Testis (tissue), 3 donors: Measurements from ENCODE around the gene SEC16B. TPM values are rescaled to one million over a fixed set of nuclear protein-coding genes. Genes with fewer than 3 reads are reported as not detected.

ENCODE experiments used
- DNase-seq: peaks from one replicate; pipeline ENCODE4 v3.0.0-alpha.2; 2019
- H3K27ac ChIP-seq, 2 donors: fragments of 200-600 bp; sonication (generic); one replicate each; pipeline ENCODE4 v1.5.1; 2019
- H3K27me3 ChIP-seq: fragments of 200-600 bp; sonication (generic); one replicate; pipeline ENCODE4 v1.5.1; 2019
- H3K36me3 ChIP-seq: fragments of 200-600 bp; sonication (generic); one replicate; pipeline ENCODE4 v1.5.1; 2017; ENCODE audit warnings: low read depth; ENCODE audit errors: missing control alignments
- H3K4me1 ChIP-seq: fragments of 200-600 bp; sonication (generic); one replicate; pipeline ENCODE4 v1.5.1; 2019
- H3K4me3 ChIP-seq, 2 donors: fragments of 200-600 bp; sonication (generic); one replicate each; pipeline ENCODE4 v1.5.1; 2017 to 2019
- H3K9me3 ChIP-seq: fragments of 200-600 bp; sonication (generic); one replicate; pipeline ENCODE4 v1.5.1; 2017
- CTCF ChIP-seq, 3 experiments: fragments of 450-650 bp in 2 of 3; fragments of 200-600 bp in 1 of 3; sonication (generic) in 1 of 3; IDR thresholded peaks; one replicate each; pipeline ENCODE4 v1.5.1; 2016 to 2019; ENCODE audit warnings: antibody characterized with exemption in 3 of 3, mild to moderate bottlenecking in 2 of 3, moderate library complexity in 1 of 3
- POLR2A ChIP-seq: fragments of 450-650 bp; IDR thresholded peaks from one replicate; pipeline ENCODE4 v1.6.1; 2017; ENCODE audit warnings: antibody characterized with exemption, mild to moderate bottlenecking, moderate library complexity
- WGBS, 2 donors: methylation state at CpG; one replicate each; pipeline ENCODE4 v1.1.5; 2018; 5-methylcytosine and 5-hydroxymethylcytosine counted together
- intact Hi-C: fragments of 100-400 bp; cut with DNase I; formaldehyde crosslinking; loops from one replicate; pipeline ENCODE4 v1.15.1; 2023; ENCODE audit warnings: low total_unique reads
- polyA plus RNA-seq: library from polyadenylated mRNA; stranded (reverse); fragments of 350-450 nt; fragmentation: Illumina TruSeq; extraction: RNeasy Lipid Tissue Mini Kit (QIAGEN cat#74804); gene quantifications from one replicate; pipeline ENCODE4 v1.2.3, GENCODE V29; 2014; ENCODE audit warnings: low read depth, low replicate concordance; ENCODE audit not compliant: insufficient read depth
- total RNA-seq, 2 donors: library from RNA; depleted of rRNA; stranded (reverse); fragments of >200 nt; gene quantifications; one replicate each; pipeline ENCODE4 v1.2.3, GENCODE V29; 2016

SEC16B gene
- total and polyA plus RNA-seq, 3 donors from 2014 or later: 4.3 to 5.9 (median 4.8) TPM

DNA sequence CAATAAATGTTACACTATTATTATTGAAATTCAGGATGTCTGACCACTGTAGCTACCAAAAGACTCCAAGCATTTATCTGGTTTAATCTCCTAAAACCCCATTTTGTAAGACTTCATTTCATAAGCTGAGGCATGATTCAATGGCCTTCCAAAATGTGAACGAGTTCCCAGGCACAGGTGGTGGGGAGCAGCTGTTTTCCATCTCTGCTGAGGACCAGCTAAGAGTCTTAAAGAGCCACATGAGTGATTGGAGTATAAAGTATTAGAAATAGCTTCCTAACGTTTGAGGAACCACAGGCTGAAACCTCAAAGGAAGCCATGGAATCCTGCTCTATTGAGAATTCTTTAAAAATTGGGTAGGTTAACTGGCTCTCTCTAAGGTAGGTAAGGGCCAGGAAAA, 44.9 kb downstream of the SEC16B start:
- H3K4me1 ChIP-seq: no peaks in the 10 kb centered on the region
- WGBS, 2 donors: 46 to 47% methylated on average over 2 of the region's 2 CpGs
- no peak for TF ChIP-seq CTCF (IDR thresholded peaks at IDR 0.05)
- TF ChIP-seq POLR2A: no peak
- no peak overlapping the region for H3K4me3 ChIP-seq
- no peak for DNase-seq
- intact Hi-C loops: no loop called here
- H3K9me3 ChIP-seq: no peaks in the 10 kb centered on the region
- no peaks in the 10 kb centered on the region for H3K27me3 ChIP-seq
- no peaks in the 10 kb centered on the region for H3K36me3 ChIP-seq
- no peak overlapping the region for H3K27ac ChIP-seq

DNA sequence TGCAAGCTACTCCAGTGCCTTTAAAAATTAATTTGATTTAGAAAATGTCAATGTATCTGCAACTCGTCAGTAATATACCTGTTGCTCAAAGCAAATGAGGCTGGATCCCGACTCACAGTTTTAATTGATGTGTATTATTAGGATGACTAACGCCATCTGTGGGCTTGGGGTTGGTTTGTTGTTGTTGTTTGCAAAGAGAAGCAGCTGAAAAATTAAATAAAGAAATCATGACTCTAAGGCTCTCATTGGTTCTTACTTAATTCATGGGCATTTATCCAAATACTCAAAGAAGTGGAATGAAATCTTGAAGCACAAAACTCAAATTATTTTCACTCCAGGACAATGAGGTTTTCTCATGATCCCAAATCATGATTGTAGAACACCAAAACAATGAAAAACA, 46.4 kb downstream of the SEC16B start:
- TF ChIP-seq CTCF (IDR thresholded peaks at IDR 0.05) (no peak), POLR2A (no peak)
- intact Hi-C loops: no loop called here
- WGBS, 2 donors: 62 to 64% methylated on average over 3 of the region's 3 CpGs

GRCh38 chr1:177922209-177922608, 47.6 kb downstream of the SEC16B start:
- Histone ChIP-seq H3K36me3 (no peaks in the 10 kb centered on the region), H3K9me3 (no peaks in the 10 kb centered on the region), H3K27ac (no peak overlapping the region), H3K4me1 (no peaks in the 10 kb centered on the region), H3K4me3 (no peak overlapping the region), H3K27me3 (no peaks in the 10 kb centered on the region)
- DNase-seq: no peak
- TF ChIP-seq POLR2A (no peak), CTCF (IDR thresholded peaks at IDR 0.05) (peak in 1 of 3 experiments; percentile 18)
- 81 to 90% methylated on average over 3 of the region's 3 CpGs for WGBS, 2 donors
- intact Hi-C loops: no loop called here

More for the DNA sequence above, 46.4 kb downstream of the SEC16B start:
- no peak for DNase-seq
- Histone ChIP-seq H3K27ac (no peak overlapping the region), H3K9me3 (no peaks in the 10 kb centered on the region), H3K36me3 (no peaks in the 10 kb centered on the region), H3K4me3 (no peak overlapping the region), H3K27me3 (no peaks in the 10 kb centered on the region), H3K4me1 (no peaks in the 10 kb centered on the region)

DNA sequence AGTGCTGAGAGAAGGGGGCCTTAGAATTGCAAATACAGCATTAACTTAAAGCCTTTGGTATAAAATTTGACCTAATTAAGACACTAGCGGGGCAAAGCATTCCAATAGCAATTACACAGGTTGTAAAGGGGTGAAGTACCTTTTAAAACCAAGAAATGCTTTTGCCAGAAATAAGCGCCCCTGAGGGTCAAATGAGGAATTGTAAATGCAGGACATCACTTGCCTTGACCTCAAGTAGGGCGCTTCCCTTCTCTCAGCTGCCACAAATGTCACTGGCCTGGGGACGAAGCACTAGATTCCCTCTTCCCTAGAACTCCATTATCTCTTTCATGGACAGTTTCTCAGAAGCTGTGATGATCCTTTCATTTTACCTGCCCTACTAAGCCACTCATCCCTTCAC, 48.3 kb downstream of the SEC16B start:
- DNase-seq: no peak
- TF ChIP-seq POLR2A: no peak
- TF ChIP-seq CTCF (IDR thresholded peaks at IDR 0.05): no peak
- no peaks in the 10 kb centered on the region for H3K36me3 ChIP-seq
- intact Hi-C loops: no loop called here
- H3K4me1 ChIP-seq: no peaks in the 10 kb centered on the region
- no peaks in the 10 kb centered on the region for H3K27me3 ChIP-seq
- 89 to 94% methylated on average over 4 of the region's 4 CpGs for WGBS, 2 donors
- no peaks in the 10 kb centered on the region for H3K9me3 ChIP-seq
- no peak overlapping the region for H3K4me3 ChIP-seq
- H3K27ac ChIP-seq: no peak overlapping the region

DNA sequence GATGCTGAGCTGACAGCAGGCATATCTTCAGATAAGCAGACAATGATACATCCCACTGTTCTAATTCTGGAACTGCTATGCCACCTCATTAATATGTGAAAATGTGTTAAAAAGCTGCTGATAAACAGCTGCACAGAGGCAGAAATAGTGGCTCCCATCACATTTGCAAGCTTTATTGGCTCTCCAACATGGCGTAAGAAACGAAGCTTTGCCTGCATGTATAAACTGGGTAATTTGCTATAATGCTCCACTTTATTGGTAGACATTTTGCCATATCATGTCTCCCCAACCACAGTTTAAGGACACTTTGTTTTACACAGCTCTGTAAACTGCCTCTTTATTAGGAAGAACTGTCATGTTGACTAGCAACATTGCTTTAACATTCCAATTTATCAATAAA, 49.8 kb downstream of the SEC16B start:
- Histone ChIP-seq H3K27me3 (no peaks in the 10 kb centered on the region), H3K9me3 (no peaks in the 10 kb centered on the region), H3K27ac (no peak overlapping the region), H3K36me3 (no peaks in the 10 kb centered on the region), H3K4me1 (no peaks in the 10 kb centered on the region), H3K4me3 (no peak overlapping the region)
- 97 to 98% methylated on average over 2 of the region's 2 CpGs for WGBS, 2 donors
- DNase-seq: no peak
- TF ChIP-seq POLR2A: no peak
- TF ChIP-seq CTCF (IDR thresholded peaks at IDR 0.05): no peak
- intact Hi-C loops: no loop called here
